Gastrocnemius medialis (tissue), 4 donors: ENCODE measurements around the gene PIR. TPM values are rescaled to one million over a fixed set of nuclear protein-coding genes. Genes with fewer than 3 reads are reported as not detected.

ENCODE experiments used
- ATAC-seq, 2 donors: fragments of 150-250 bp; one replicate each; pipeline ENCODE4 v1.9.1; 2016
- DNase-seq, 2 donors: peaks; one replicate each; pipeline ENCODE4 v3.0.0-alpha.2; 2019
- H3K27ac ChIP-seq, 4 donors: fragments of 200-600 bp; sonication (generic); 1 replicate in 1 of 4; 2 replicates in 3 of 4; pipeline ENCODE4 v1.5.1; 2016 to 2018; ENCODE audit warnings: mild to moderate bottlenecking in 2 of 4, moderate library complexity in 1 of 4
- H3K27me3 ChIP-seq, 3 donors: fragments of 200-600 bp; sonication (generic) in 2 of 3; 1 replicate in 1 of 3; 2 replicates in 2 of 3; pipeline versions ENCODE4 v1.5.1 to v1.6.0; 2016 to 2019; ENCODE audit warnings: mild to moderate bottlenecking in 1 of 3, moderate library complexity in 1 of 3
- H3K36me3 ChIP-seq, 2 donors: fragments of 200-600 bp; sonication (generic) in 1 of 2; one replicate each; pipeline ENCODE4 v1.5.1; 2017 to 2018
- H3K4me1 ChIP-seq, 2 donors: fragments of 200-600 bp; sonication (generic) in 1 of 2; one replicate each; pipeline ENCODE4 v1.5.1; 2016 to 2017; ENCODE audit warnings: mild to moderate bottlenecking in 2 of 2
- H3K4me3 ChIP-seq, 4 donors: fragments of 200-600 bp; sonication (generic) in 3 of 4; 1 replicate in 1 of 4; 2 replicates in 3 of 4; pipeline ENCODE4 v1.5.1; 2016 to 2019; ENCODE audit warnings: mild to moderate bottlenecking in 2 of 4
- H3K9me3 ChIP-seq, 3 donors: fragments of 200-600 bp; sonication (generic) in 2 of 3; 1 replicate in 1 of 3; 2 replicates in 2 of 3; pipeline ENCODE4 v1.5.1; 2016 to 2019
- POLR2A ChIP-seq, 2 donors: fragments of 450-650 bp; IDR thresholded peaks; one replicate each; pipeline ENCODE4 v1.6.1; 2017; ENCODE audit warnings: antibody characterized with exemption in 2 of 2, mild to moderate bottlenecking in 2 of 2, moderate library complexity in 2 of 2
- in situ Hi-C, 4 donors: fragments of 200-750 bp; cut with MboI; loops; one replicate each; pipeline versions ENCODE4 v1.15.0 to v1.8.0; 2017; ENCODE audit warnings: low sequenced_read_pairs in 4 of 4
- intact Hi-C: fragments of 100-400 bp; cut with DNase I; formaldehyde crosslinking; loops from one replicate; pipeline ENCODE4 v1.15.1; 2023; ENCODE audit warnings: low total_unique reads
- total RNA-seq, 4 donors: library from RNA; depleted of rRNA; stranded (reverse); fragments of >200 nt; gene quantifications; one replicate each; pipeline versions ENCODE4 v1.1.0 to v1.2.3, GENCODE V29; 2016
- TF ChIP-seq, protein P1 (sequence below), 5 experiments: fragments of 450-650 bp in 3 of 5; fragments of 200-600 bp in 2 of 5; sonication (generic) in 2 of 5; IDR thresholded peaks in 4 of 5; conservative IDR thresholded peaks in 1 of 5; 1 replicate in 4 of 5; 2 replicates in 1 of 5; pipeline ENCODE4 v1.5.1; 2016 to 2019; ENCODE audit warnings: antibody characterized with exemption in 5 of 5, mild to moderate bottlenecking in 3 of 5, moderate library complexity in 3 of 5

PIR gene
- total RNA-seq, 4 donors from 2014 or later = 9.4 to 20.2 (median 14.2) TPM

DNA sequence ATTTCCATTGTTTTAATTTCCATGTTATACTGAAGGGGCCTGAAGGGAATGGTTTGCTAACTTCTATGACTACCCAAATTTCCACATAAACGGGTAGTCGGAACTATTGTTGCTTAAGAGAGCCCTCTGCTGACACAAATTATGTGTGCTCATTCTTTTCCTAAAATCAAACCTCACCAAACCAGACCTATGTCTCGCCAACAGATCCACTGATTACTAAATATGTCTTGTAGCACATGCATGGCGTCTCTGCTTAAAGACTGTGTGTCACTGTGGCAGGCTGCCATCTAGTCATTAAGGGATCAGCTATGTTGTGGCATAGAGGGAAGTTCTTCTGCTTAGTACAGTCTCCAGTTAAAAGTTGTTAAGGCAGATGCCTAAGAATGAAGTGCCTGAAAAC, 25.1 kb downstream of the PIR start:
- H3K36me3 ChIP-seq = no peaks in the 10 kb centered on the region
- ATAC-seq (peak; percentile 75 to 80), DNase-seq (peak; percentile 18 to 28)
- in situ Hi-C loops = loop anchor here in 2 of 4 donors (5.0 to 10.0 kb wide), 3 partner anchors 99 to 121 kb away; no protein-coding TSS in a partner anchor
- peaks cover 0 to 2% (median 0%) of the 10 kb centered on the region in 3 donors for H3K27me3 ChIP-seq
- no peak for TF ChIP-seq POLR2A (IDR thresholded peaks at IDR 0.05)
- TF ChIP-seq, protein P1, sequence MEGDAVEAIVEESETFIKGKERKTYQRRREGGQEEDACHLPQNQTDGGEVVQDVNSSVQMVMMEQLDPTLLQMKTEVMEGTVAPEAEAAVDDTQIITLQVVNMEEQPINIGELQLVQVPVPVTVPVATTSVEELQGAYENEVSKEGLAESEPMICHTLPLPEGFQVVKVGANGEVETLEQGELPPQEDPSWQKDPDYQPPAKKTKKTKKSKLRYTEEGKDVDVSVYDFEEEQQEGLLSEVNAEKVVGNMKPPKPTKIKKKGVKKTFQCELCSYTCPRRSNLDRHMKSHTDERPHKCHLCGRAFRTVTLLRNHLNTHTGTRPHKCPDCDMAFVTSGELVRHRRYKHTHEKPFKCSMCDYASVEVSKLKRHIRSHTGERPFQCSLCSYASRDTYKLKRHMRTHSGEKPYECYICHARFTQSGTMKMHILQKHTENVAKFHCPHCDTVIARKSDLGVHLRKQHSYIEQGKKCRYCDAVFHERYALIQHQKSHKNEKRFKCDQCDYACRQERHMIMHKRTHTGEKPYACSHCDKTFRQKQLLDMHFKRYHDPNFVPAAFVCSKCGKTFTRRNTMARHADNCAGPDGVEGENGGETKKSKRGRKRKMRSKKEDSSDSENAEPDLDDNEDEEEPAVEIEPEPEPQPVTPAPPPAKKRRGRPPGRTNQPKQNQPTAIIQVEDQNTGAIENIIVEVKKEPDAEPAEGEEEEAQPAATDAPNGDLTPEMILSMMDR (IDR thresholded peaks at IDR 0.05 in 4 of 5, conservative IDR thresholded peaks at IDR 0.05 in 1 of 5) = peak in 3 of 5 experiments; percentile 10 to 24 (median 19)
- H3K27ac ChIP-seq = peak overlapping the region; percentile 46 to 63 (median 54)
- H3K4me1 ChIP-seq = peaks cover 14% of the 10 kb centered on the region in 2 donors
- H3K4me3 ChIP-seq = no peak overlapping the region
- no peaks in the 10 kb centered on the region for H3K9me3 ChIP-seq
- intact Hi-C loops = loop anchor here (5.0 kb wide), 1 partner anchor 171 kb away; no protein-coding TSS in a partner anchor

DNA sequence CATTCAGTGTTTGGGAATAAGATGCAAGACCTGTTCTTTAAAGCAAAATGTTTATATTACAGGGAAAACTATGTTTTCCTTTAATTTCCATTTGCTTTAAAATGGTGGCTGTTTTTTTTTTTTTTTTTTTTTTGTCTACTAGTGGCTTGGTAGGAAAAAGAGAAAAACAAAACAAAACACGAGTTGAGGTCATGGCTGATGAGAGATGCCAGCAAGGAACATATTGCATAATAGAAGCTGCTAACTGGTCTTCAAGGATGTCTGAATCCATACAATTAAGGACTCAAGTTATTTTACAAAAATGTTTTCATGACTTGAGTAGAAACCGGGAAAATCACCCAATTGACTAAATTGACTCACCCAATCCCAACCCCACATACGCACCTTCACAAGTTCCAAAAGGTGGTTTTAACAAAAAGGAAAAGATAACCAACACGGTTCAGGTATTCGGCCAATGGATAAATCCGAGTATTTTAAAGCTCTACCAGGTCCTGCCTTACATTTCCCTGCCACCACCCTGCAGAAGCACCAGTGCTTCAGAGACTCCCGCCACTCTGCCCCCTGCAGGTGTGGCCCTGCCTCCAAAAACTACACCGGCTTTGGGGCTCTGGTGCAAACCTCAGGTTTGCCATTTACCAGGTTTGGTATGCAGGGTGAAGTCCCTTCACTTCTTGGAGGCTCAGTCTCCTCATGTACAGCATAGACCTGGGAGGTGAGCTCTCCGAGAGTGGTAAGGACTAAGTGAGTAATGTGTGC, 27.1 kb downstream of the PIR start:
- intact Hi-C loops (loop anchor here (5.0 kb wide), 1 partner anchor 169 kb away; no protein-coding TSS in a partner anchor), in situ Hi-C loops (loop anchor here in 2 of 4 donors (5.0 to 10.0 kb wide), 3 partner anchors 101 to 119 kb away; no protein-coding TSS in a partner anchor)
- ATAC-seq = no peak
- no peak overlapping the region for H3K4me3 ChIP-seq
- peaks cover 0 to 11% of the 10 kb centered on the region in 2 donors for H3K4me1 ChIP-seq
- no peaks in the 10 kb centered on the region for H3K9me3 ChIP-seq
- peak overlapping the region; percentile 50 to 63 (median 52) for H3K27ac ChIP-seq
- no peaks in the 10 kb centered on the region for H3K27me3 ChIP-seq
- DNase-seq = no peak
- TF ChIP-seq, protein P1 (IDR thresholded peaks at IDR 0.05 in 4 of 5, conservative IDR thresholded peaks at IDR 0.05 in 1 of 5) = no peak
- no peak for TF ChIP-seq POLR2A (IDR thresholded peaks at IDR 0.05)
- no peaks in the 10 kb centered on the region for H3K36me3 ChIP-seq

DNA sequence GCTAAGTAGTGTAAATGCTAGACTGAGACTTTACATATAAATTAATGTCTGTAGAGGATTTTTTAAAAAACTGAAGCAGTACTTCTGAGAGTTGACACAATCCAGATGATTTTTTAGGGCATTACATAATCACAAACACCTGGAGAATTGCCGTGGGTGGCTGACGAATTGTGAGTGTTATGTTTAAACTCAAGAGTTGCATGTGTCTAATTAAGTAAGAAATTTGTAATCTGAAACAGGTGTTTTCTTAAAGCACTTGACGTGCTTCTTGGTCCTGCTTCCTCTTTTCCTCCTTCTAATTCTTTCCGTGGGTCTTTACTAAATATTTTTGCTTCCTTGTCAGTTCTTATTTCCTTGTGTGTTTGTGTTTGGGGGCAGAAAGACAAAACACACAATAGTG, 27.8 kb downstream of the PIR start:
- Histone ChIP-seq H3K27me3 (no peaks in the 10 kb centered on the region), H3K9me3 (no peaks in the 10 kb centered on the region), H3K27ac (peak overlapping the region; percentile 43 to 55 (median 50)), H3K36me3 (no peaks in the 10 kb centered on the region), H3K4me1 (peaks cover 0 to 11% of the 10 kb centered on the region in 2 donors), H3K4me3 (no peak overlapping the region)
- in situ Hi-C loops = loop anchor here in 2 of 4 donors (5.0 to 10.0 kb wide), 3 partner anchors 102 to 118 kb away; no protein-coding TSS in a partner anchor
- DNase-seq = no peak
- no peak for TF ChIP-seq POLR2A (IDR thresholded peaks at IDR 0.05)
- TF ChIP-seq, protein P1 (IDR thresholded peaks at IDR 0.05 in 4 of 5, conservative IDR thresholded peaks at IDR 0.05 in 1 of 5) = no peak
- ATAC-seq = peak in 1 of 2 donors; percentile 42
- intact Hi-C loops = loop anchor here (5.0 kb wide), 1 partner anchor 168 kb away; no protein-coding TSS in a partner anchor

DNA sequence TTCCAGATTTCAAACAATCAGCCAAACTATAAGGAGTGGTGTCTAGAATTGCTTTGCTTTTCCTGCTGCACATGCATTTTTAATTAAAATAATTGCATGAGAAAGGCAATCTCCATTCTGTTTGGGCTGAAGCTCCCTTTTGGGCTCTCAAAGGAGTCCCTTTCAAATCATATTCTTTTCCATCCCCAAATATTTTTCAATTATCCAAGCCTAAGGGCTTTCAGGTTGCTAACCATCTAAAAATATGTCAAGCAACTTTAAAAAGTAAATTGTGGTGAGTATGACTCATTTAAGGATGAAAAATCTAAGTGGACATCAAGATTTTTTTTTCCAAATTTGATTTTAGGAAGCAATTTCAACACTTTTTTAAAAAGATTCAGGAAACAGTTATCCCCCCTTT, 28.4 kb downstream of the PIR start:
- in situ Hi-C loops (loop anchor here in 2 of 4 donors (5.0 to 10.0 kb wide), 3 partner anchors 103 to 117 kb away; no protein-coding TSS in a partner anchor), intact Hi-C loops (loop anchor here (5.0 kb wide), 1 partner anchor 167 kb away; no protein-coding TSS in a partner anchor)
- Histone ChIP-seq H3K27ac (peak overlapping the region in 2 of 4 donors; percentile 50), H3K4me1 (peaks cover 0 to 11% of the 10 kb centered on the region in 2 donors), H3K36me3 (no peaks in the 10 kb centered on the region), H3K4me3 (no peak overlapping the region), H3K27me3 (no peaks in the 10 kb centered on the region), H3K9me3 (no peaks in the 10 kb centered on the region)
- TF ChIP-seq, protein P1 (IDR thresholded peaks at IDR 0.05 in 4 of 5, conservative IDR thresholded peaks at IDR 0.05 in 1 of 5) = no peak
- TF ChIP-seq POLR2A (IDR thresholded peaks at IDR 0.05) = no peak
- ATAC-seq (no peak), DNase-seq (no peak)
